CD4-positive, alpha-beta T cell treated with Interferon alpha-2 for 1 hour (primary cell): ENCODE results near the gene ISOC1.
A peak's percentile ranks its signal among the peaks of the same experiment; 100 is the strongest.

Experiments used
- DNase-seq, 2 donors: peaks; one replicate each; pipeline ENCODE4 v3.0.0-alpha.2; 2020 to 2022

The ISOC1 gene

GRCh38 chr5:129096382-129096991, 1.9 kb downstream of the ISOC1 start:
- DNase-seq, result no peak

GRCh38 chr5:129097498-129098296, 3.1 kb downstream of the ISOC1 start:
- no peak for DNase-seq

GRCh38 chr5:129098488-129099183, 4.1 kb downstream of the ISOC1 start:
- DNase-seq, result no peak

GRCh38 chr5:129099184-129099569, 4.6 kb downstream of the ISOC1 start:
- DNase-seq, result no peak

GRCh38 chr5:129101794-129102193, 7.2 kb downstream of the ISOC1 start:
- DNase-seq, result no peak

GRCh38 chr5:129103397-129103796, 8.8 kb downstream of the ISOC1 start:
- no peak for DNase-seq

- no peak for DNase-seq
Measured at GRCh38 chr5:129104915-129105455, 10.4 kb downstream of the ISOC1 start.

GRCh38 chr5:129107637-129108036, 13.1 kb downstream of the ISOC1 start:
- DNase-seq, result no peak

- no peak for DNase-seq
Measured at GRCh38 chr5:129110742-129111141, 16.2 kb downstream of the ISOC1 start.

GRCh38 chr5:129111351-129111750, 16.8 kb downstream of the ISOC1 start:
- DNase-seq, result no peak

- no peak for DNase-seq
Measured at GRCh38 chr5:129112295-129112694, 17.7 kb downstream of the ISOC1 start.

GRCh38 chr5:129113867-129114266, 19.3 kb downstream of the ISOC1 start:
- no peak for DNase-seq

GRCh38 chr5:129114539-129115193, 20.1 kb downstream of the ISOC1 start:
- DNase-seq, result peak in 1 of 2 donors; percentile 34

GRCh38 chr5:129115680-129116079, 21.1 kb downstream of the ISOC1 start:
- DNase-seq, result no peak

- DNase-seq, result no peak
Measured at GRCh38 chr5:129116797-129117196, 22.2 kb downstream of the ISOC1 start.

- no peak for DNase-seq
Measured at GRCh38 chr5:129118405-129118804, 23.9 kb downstream of the ISOC1 start.

GRCh38 chr5:129118826-129119225, 24.3 kb downstream of the ISOC1 start:
- DNase-seq, result no peak

- DNase-seq, result no peak
Measured at GRCh38 chr5:129120158-129120581, 25.6 kb downstream of the ISOC1 start.

GRCh38 chr5:129122560-129122959, 28.0 kb downstream of the ISOC1 start:
- no peak for DNase-seq

- DNase-seq, result no peak
Measured at GRCh38 chr5:129124608-129125007, 30.1 kb downstream of the ISOC1 start.

- DNase-seq, result peak in 1 of 2 donors; percentile 55
Measured at GRCh38 chr5:129125819-129126218, 31.3 kb downstream of the ISOC1 start.

GRCh38 chr5:129133553-129133952, 39.0 kb downstream of the ISOC1 start:
- no peak for DNase-seq

- peak in 1 of 2 donors; percentile 31 for DNase-seq
Measured at GRCh38 chr5:129135633-129136032, 41.1 kb downstream of the ISOC1 start.
